B cell (primary cell): ENCODE results near the gene TRPM8. TPM values are rescaled to one million over a fixed set of nuclear protein-coding genes. Genes with fewer than 3 reads are reported as not detected.

Experiments used
- ATAC-seq: fragments of 200-7000 bp; cut with Tn5 transposase; one replicate; pipeline ENCODE4 v1.10.0; 2021; ENCODE audit warnings: low read depth, mild to moderate bottlenecking, moderate number of reproducible peaks, moderate library complexity
- CTCF ChIA-PET: fragments of 350-600 bp; sonication (Branson Sonifier 250); formaldehyde crosslinking; loops from one replicate; lab custom pipeline; 2021; ENCODE audit warnings: antibody characterized with exemption, inconsistent platforms; lab: Charles Lee
- POLR2A ChIA-PET: fragments of 350-600 bp; sonication (Branson Sonifier 250); formaldehyde crosslinking; loops from one replicate; lab custom pipeline; 2021; ENCODE audit warnings: antibody characterized with exemption; lab: Charles Lee
- DNase-seq: peaks from one replicate; pipeline ENCODE4 v3.0.0; 2013
- H2AFZ ChIP-seq: 2 replicates; pipeline ENCODE4 v1.6.1; 2012; ENCODE audit warnings: mild to moderate bottlenecking, low read depth, low read length; ENCODE audit not compliant: insufficient read depth, poor library complexity, severe bottlenecking
- H3K27ac ChIP-seq, 2 donors: 1 replicate in 1 of 2; 2 replicates in 1 of 2; pipeline ENCODE4 v1.5.1; 2012 to 2013; ENCODE audit warnings: low read length in 2 of 2, mild to moderate bottlenecking in 2 of 2, moderate library complexity in 1 of 2
- H3K27me3 ChIP-seq, 4 experiments: fragments of 200-600 bp in 1 of 4; sonication (generic) in 1 of 4; replicated peaks in 1 of 4; 1 replicate in 2 of 4; 2 replicates in 2 of 4; pipeline versions ENCODE4 v1.6.1 to v1.7.0; 2013 to 2016; ENCODE audit warnings: low read length in 3 of 4, mild to moderate bottlenecking in 2 of 4, mixed read lengths in 1 of 4, moderate library complexity in 1 of 4; ENCODE audit not compliant: insufficient read depth in 4 of 4, control insufficient read depth in 3 of 4; ENCODE audit errors: control extremely low read depth in 1 of 4
- H3K36me3 ChIP-seq, 2 experiments: replicated peaks in 1 of 2; 1 replicate in 1 of 2; 2 replicates in 1 of 2; pipeline versions ENCODE4 v1.6.1 to v1.7.1; 2013; ENCODE audit warnings: low read length in 1 of 2; ENCODE audit not compliant: insufficient read depth in 2 of 2, control insufficient read depth in 1 of 2; ENCODE audit errors: control extremely low read depth in 1 of 2, extremely low read depth in 1 of 2
- H3K4me1 ChIP-seq, 2 donors: fragments of 200-600 bp in 1 of 2; sonication (generic) in 1 of 2; 1 replicate in 1 of 2; 2 replicates in 1 of 2; pipeline versions ENCODE4 v1.5.1 to v1.6.1; 2013 to 2017; ENCODE audit warnings: low read length in 2 of 2; ENCODE audit not compliant: control insufficient read depth in 2 of 2, insufficient read depth in 2 of 2
- H3K4me2 ChIP-seq: replicated peaks from 2 replicates; pipeline ENCODE3; 2012; ENCODE audit warnings: mild to moderate bottlenecking, low read depth, low read length; ENCODE audit not compliant: poor library complexity, severe bottlenecking
- H3K4me3 ChIP-seq, 5 experiments: fragments of 200-600 bp in 1 of 5; sonication (generic) in 1 of 5; 1 replicate in 3 of 5; 2 replicates in 2 of 5; pipeline versions ENCODE4 v1.5.1 to v1.7.0; 2011 to 2016; ENCODE audit warnings: low read length in 4 of 5, mild to moderate bottlenecking in 4 of 5, low read depth in 2 of 5, control low read depth in 1 of 5, moderate library complexity in 1 of 5; ENCODE audit not compliant: insufficient read depth in 1 of 5; ENCODE audit errors: control extremely low read depth in 1 of 5, extremely low read depth in 1 of 5
- H3K79me2 ChIP-seq: fragments of 200-600 bp; sonication (generic); one replicate; pipeline ENCODE4 v1.6.0; 2016; ENCODE audit warnings: low read length; ENCODE audit not compliant: control insufficient read depth, insufficient read depth
- H3K9ac ChIP-seq: fragments of 200-600 bp; sonication (generic); 2 replicates; pipeline ENCODE4 v1.6.1; 2017; ENCODE audit warnings: mild to moderate bottlenecking, low read length, moderate library complexity
- H3K9me3 ChIP-seq, 3 donors: one replicate each; pipeline versions ENCODE4 v1.6.1 to v1.7.1; 2013; ENCODE audit warnings: low read length in 2 of 3; ENCODE audit not compliant: control insufficient read depth in 2 of 3, insufficient read depth in 1 of 3; ENCODE audit errors: control extremely low read depth in 1 of 3
- H4K20me1 ChIP-seq: 2 replicates; pipeline ENCODE4 v1.6.0; 2012; ENCODE audit warnings: mild to moderate bottlenecking, low read length; ENCODE audit not compliant: insufficient read depth, control insufficient read depth, poor library complexity, severe bottlenecking
- H3K27ac Mint-ChIP-seq: one replicate; pipeline ENCODE4 v1.8.0; 2021; ENCODE audit warnings: mixed read lengths
- H3K27me3 Mint-ChIP-seq: one replicate; pipeline ENCODE4 v1.8.0; 2021; ENCODE audit warnings: mixed read lengths
- H3K4me1 Mint-ChIP-seq: one replicate; pipeline ENCODE4 v1.8.0; 2021; ENCODE audit warnings: mixed read lengths
- H3K4me3 Mint-ChIP-seq: one replicate; pipeline ENCODE4 v1.8.0; 2021; ENCODE audit warnings: mixed read lengths
- H3K9me3 Mint-ChIP-seq: one replicate; pipeline ENCODE4 v1.8.0; 2022; ENCODE audit warnings: mixed read lengths; ENCODE audit not compliant: insufficient read depth
- CTCF ChIP-seq: fragments of 200-600 bp; IDR thresholded peaks from one replicate; pipeline ENCODE4 v1.8.0; 2022; ENCODE audit warnings: antibody characterized with exemption, mild to moderate bottlenecking
- EZH2 ChIP-seq: IDR thresholded peaks from 2 replicates; pipeline ENCODE4 v1.6.1; 2012; ENCODE audit warnings: borderline replicate concordance, low read depth, mild to moderate bottlenecking, moderate library complexity, low read length; ENCODE audit not compliant: insufficient read depth, poor library complexity, severe bottlenecking
- WGBS: methylation state at CpG from one replicate; pipeline ENCODE4 v1.1.5; 2013; ENCODE audit warnings: missing lambda C conversion rate; ENCODE audit not compliant: insufficient coverage; 5-methylcytosine and 5-hydroxymethylcytosine counted together
- intact Hi-C: fragments of 100-400 bp; cut with micrococcal nuclease; formaldehyde crosslinking; loops from one replicate; pipeline ENCODE4 v1.10.0; 2022
- polyA plus RNA-seq: library from polyadenylated mRNA; depleted of rRNA; stranded (reverse); fragments of >200 nt; gene quantifications from 2 replicates; pipeline ENCODE4 v1.2.3, GENCODE V29; 2012
- total RNA-seq, 2 donors: library from RNA; stranded (reverse); fragments of 120-200 nt in 1 of 2; gene quantifications; 1 replicate in 1 of 2; 2 replicates in 1 of 2; pipeline versions ENCODE4 v1.2.3 to v1.2.4, GENCODE V29; 2013 to 2022

Gene TRPM8
- total and polyA plus RNA-seq, 2 donors (not counting 1 experiment from before 2014, with no cell fraction given) = not detected

GRCh38 chr2:233961905-233962304 lies 44.7 kb downstream of the TRPM8 start:
- no peaks in the 10 kb centered on the region for H3K27me3 ChIP-seq
- intact Hi-C loops = no loop called here
- H3K27ac ChIP-seq = no peak overlapping the region
- ChIA-PET POLR2A (no interaction called here), CTCF (no interaction called here)
- TF ChIP-seq EZH2 = no peak
- TF ChIP-seq CTCF = no peak
- no peaks in the 10 kb centered on the region for H3K79me2 ChIP-seq
- no peaks in the 10 kb centered on the region for H4K20me1 ChIP-seq
- H3K9me3 ChIP-seq = no peaks in the 10 kb centered on the region
- H3K4me2 ChIP-seq = no peak overlapping the region
- no peak overlapping the region for H3K4me3 ChIP-seq
- 100% methylated on average over 3 of the region's 7 CpGs for WGBS
- no peaks in the 10 kb centered on the region for H3K36me3 ChIP-seq
- ATAC-seq (no peak), DNase-seq (no peak)
- no peaks in the 10 kb centered on the region for H3K4me1 Mint-ChIP-seq
- H3K4me1 ChIP-seq = no peaks in the 10 kb centered on the region
- H3K9me3 Mint-ChIP-seq = no peaks in the 10 kb centered on the region
- no peak overlapping the region for H3K4me3 Mint-ChIP-seq
- no peak overlapping the region for H3K27ac Mint-ChIP-seq
- no peak overlapping the region for H3K9ac ChIP-seq
- peaks cover 14% of the 10 kb centered on the region for H3K27me3 Mint-ChIP-seq
- no peak overlapping the region for H2AFZ ChIP-seq

- Mint-ChIP-seq H3K4me3 (no peak overlapping the region), H3K9me3 (no peaks in the 10 kb centered on the region), H3K4me1 (no peaks in the 10 kb centered on the region), H3K27me3 (peaks cover 14% of the 10 kb centered on the region), H3K27ac (no peak overlapping the region)
- no peaks in the 10 kb centered on the region for H3K9me3 ChIP-seq
- WGBS = 92% methylated on average over 8 of the region's 9 CpGs
- H3K4me3 ChIP-seq = no peak overlapping the region
- ATAC-seq (no peak), DNase-seq (no peak)
- no peaks in the 10 kb centered on the region for H3K79me2 ChIP-seq
- ChIA-PET CTCF (no interaction called here), POLR2A (no interaction called here)
- H3K36me3 ChIP-seq = no peaks in the 10 kb centered on the region
- H3K9ac ChIP-seq = no peak overlapping the region
- H3K4me2 ChIP-seq = no peak overlapping the region
- H4K20me1 ChIP-seq = no peaks in the 10 kb centered on the region
- no peaks in the 10 kb centered on the region for H3K27me3 ChIP-seq
- intact Hi-C loops = no loop called here
- no peak overlapping the region for H2AFZ ChIP-seq
- no peak overlapping the region for H3K27ac ChIP-seq
- TF ChIP-seq EZH2 = no peak
- no peak for TF ChIP-seq CTCF
- H3K4me1 ChIP-seq = no peaks in the 10 kb centered on the region
Measured at GRCh38 chr2:233964581-233964980, 47.4 kb downstream of the TRPM8 start.
